HG03039 (cell line): Measurements from ENCODE around the gene COMMD6.
"Not testable (repeated sequence)": the region's sequence is repeated elsewhere in the genome, so short reads cannot be mapped to it uniquely, and the experiment has no call there.

Experiments used
- ATAC-seq: cut with Tn5 transposase; IDR thresholded peaks from one replicate; pipeline ENCODE4 v1.9.1; 2021; ENCODE audit warnings: mild to moderate bottlenecking, moderate library complexity; ENCODE audit not compliant: unreplicated experiment

The COMMD6 gene

GRCh38 chr13:75537401-75538365 lies at the start of gene COMMD6:
Gene COMMD6 (minus strand): TSS chr13:75537841. CDS start chr13:75537805, 36 bp downstream.
- peak; percentile 93 for ATAC-seq

- ATAC-seq: no peak
Measured at GRCh38 chr13:75585153-75585552, 47.5 kb upstream of the COMMD6 start.

GRCh38 chr13:75583091-75583490 lies 45.5 kb upstream of the COMMD6 start:
- ATAC-seq: no peak

GRCh38 chr13:75581874-75582640 lies 44.4 kb upstream of the COMMD6 start:
- ATAC-seq: no peak

- ATAC-seq: no peak
Measured at GRCh38 chr13:75579529-75579928, 41.9 kb upstream of the COMMD6 start.

- no peak for ATAC-seq
Measured at GRCh38 chr13:75569576-75569975, 31.9 kb upstream of the COMMD6 start.

GRCh38 chr13:75566658-75567057 lies 29.0 kb upstream of the COMMD6 start:
- no peak for ATAC-seq

- ATAC-seq: no peak
Measured at GRCh38 chr13:75558145-75558840, 20.7 kb upstream of the COMMD6 start.

- no peak for ATAC-seq
Measured at GRCh38 chr13:75556961-75557360, 19.3 kb upstream of the COMMD6 start.

- no peak for ATAC-seq
Measured at GRCh38 chr13:75555836-75556235, 18.2 kb upstream of the COMMD6 start.

- ATAC-seq: no peak
Measured at GRCh38 chr13:75554981-75555380, 17.3 kb upstream of the COMMD6 start.

- no peak for ATAC-seq
Measured at GRCh38 chr13:75554464-75554863, 16.8 kb upstream of the COMMD6 start.

- ATAC-seq: peak; percentile 1
Measured at GRCh38 chr13:75550159-75550567, 12.5 kb upstream of the COMMD6 start.

GRCh38 chr13:75549262-75550158 lies 11.9 kb upstream of the COMMD6 start, which contains the start of gene UCHL3:
Gene UCHL3 (plus strand): TSS chr13:75549791. CDS start chr13:75549821, 30 bp downstream.
- ATAC-seq: peak; percentile 97

GRCh38 chr13:75547917-75548316 lies 10.3 kb upstream of the COMMD6 start:
- ATAC-seq: no peak

GRCh38 chr13:75545386-75545785 lies 7.7 kb upstream of the COMMD6 start:
- ATAC-seq: not testable (repeated sequence)

GRCh38 chr13:75544681-75545330 lies 7.2 kb upstream of the COMMD6 start:
- ATAC-seq: no peak

- ATAC-seq: no peak
Measured at GRCh38 chr13:75541961-75542360, 4.3 kb upstream of the COMMD6 start.

GRCh38 chr13:75541287-75541686 lies 3.6 kb upstream of the COMMD6 start:
- ATAC-seq: no peak
